Subcutaneous adipose tissue (tissue), 4 donors: Measurements from ENCODE around the gene DCXR. TPM values are rescaled to one million over a fixed set of nuclear protein-coding genes. Genes with fewer than 3 reads are reported as not detected.

Experiments
- total RNA-seq, 4 donors: library from RNA; depleted of rRNA; stranded (reverse); fragments of >200 nt; gene quantifications; one replicate each; pipeline ENCODE4 v1.1.0, GENCODE V29; 2016
- TF ChIP-seq, protein P1 (sequence below): fragments of 450-650 bp; IDR thresholded peaks from one replicate; pipeline ENCODE4 v1.5.1; 2016; ENCODE audit warnings: low read depth, mild to moderate bottlenecking, control low read depth, antibody characterized with exemption, moderate library complexity

Gene DCXR
- total RNA-seq, 4 donors from 2014 or later, result 157 to 383 (median 255) TPM

DNA sequence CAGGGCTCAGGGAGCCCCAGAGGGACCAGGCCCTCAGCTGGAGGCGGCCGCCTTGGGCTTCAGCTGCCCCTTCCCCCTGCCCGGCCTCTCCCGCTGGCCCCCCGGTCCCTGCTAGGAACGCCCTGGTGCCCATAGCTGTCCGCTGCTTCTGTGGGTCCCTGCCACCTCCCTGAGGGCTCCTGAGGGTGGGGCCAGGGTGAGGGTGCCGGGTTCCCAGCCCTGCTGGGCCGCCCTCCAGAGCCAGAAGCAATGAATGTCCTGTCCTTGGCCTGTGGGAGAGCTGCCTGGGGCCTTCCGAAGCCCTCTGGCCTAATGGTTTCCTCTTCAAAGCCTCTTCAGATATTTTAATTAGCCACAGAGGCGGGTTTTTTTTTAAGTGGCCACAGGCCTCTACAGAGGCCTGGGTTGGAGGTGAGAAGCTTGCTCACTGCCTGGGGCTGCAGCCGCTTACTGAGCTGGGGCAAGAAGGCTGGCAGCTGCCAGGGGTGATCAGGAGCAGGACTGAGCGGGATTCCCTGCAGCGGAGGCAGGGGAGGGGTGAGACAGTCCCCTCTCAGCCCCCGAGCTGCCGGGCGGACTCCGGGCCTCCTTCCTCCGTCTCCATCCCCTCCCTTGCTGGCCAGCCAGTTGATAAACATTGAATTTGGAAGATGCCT lies 24.7 kb downstream of the DCXR start:
- TF ChIP-seq, protein P1, sequence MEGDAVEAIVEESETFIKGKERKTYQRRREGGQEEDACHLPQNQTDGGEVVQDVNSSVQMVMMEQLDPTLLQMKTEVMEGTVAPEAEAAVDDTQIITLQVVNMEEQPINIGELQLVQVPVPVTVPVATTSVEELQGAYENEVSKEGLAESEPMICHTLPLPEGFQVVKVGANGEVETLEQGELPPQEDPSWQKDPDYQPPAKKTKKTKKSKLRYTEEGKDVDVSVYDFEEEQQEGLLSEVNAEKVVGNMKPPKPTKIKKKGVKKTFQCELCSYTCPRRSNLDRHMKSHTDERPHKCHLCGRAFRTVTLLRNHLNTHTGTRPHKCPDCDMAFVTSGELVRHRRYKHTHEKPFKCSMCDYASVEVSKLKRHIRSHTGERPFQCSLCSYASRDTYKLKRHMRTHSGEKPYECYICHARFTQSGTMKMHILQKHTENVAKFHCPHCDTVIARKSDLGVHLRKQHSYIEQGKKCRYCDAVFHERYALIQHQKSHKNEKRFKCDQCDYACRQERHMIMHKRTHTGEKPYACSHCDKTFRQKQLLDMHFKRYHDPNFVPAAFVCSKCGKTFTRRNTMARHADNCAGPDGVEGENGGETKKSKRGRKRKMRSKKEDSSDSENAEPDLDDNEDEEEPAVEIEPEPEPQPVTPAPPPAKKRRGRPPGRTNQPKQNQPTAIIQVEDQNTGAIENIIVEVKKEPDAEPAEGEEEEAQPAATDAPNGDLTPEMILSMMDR, result no peak

DNA sequence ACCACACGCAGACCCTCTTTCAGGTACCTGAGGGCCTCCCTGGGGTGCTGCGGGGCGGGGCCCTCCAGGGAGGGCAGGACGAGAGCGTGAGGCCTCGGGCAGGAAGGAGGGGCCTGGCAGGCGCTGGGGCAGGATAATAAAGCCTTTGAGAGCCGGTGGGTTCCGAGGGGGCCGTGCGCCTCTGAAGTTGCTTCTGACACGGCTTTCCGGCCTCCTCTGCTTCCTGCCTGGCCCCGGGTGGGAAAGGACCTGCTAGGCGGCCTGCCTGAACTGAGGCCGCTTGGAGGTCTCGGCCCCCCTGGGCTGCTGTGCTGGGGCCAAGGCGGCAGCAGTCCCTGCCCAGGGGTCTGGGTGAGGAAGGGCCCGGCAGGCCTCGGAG lies 25.2 kb downstream of the DCXR start:
- TF ChIP-seq, protein P1, result no peak

DNA sequence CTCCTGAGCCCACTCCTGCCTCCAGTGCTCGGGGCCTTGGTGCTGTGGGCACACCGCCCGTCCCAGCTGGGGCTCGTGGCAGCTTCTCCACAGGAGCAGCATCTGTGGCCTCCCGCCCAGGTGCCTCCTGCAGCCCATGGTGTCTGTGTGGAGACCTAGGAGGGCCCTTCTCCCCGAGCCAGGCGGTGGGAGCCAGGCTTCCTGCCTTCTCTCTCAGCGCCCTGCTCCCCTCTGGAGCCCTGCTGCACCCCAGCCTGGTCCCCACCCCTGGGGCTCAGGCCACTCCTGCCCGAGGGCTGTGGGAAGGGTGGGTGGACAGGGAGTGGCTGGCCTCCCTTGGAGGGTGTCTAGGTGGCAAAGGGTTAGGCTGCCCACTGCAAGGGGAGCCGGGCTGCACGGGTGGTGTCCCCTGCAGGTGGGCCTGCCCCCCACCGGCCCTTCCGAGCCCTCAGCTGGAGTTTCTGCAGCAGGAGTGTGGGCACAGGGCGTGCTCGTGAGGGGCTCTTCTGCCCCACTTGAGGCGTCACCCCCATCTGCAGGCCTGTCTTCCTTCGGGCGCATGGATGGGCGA lies 25.8 kb downstream of the DCXR start:
- TF ChIP-seq, protein P1, result no peak

DNA sequence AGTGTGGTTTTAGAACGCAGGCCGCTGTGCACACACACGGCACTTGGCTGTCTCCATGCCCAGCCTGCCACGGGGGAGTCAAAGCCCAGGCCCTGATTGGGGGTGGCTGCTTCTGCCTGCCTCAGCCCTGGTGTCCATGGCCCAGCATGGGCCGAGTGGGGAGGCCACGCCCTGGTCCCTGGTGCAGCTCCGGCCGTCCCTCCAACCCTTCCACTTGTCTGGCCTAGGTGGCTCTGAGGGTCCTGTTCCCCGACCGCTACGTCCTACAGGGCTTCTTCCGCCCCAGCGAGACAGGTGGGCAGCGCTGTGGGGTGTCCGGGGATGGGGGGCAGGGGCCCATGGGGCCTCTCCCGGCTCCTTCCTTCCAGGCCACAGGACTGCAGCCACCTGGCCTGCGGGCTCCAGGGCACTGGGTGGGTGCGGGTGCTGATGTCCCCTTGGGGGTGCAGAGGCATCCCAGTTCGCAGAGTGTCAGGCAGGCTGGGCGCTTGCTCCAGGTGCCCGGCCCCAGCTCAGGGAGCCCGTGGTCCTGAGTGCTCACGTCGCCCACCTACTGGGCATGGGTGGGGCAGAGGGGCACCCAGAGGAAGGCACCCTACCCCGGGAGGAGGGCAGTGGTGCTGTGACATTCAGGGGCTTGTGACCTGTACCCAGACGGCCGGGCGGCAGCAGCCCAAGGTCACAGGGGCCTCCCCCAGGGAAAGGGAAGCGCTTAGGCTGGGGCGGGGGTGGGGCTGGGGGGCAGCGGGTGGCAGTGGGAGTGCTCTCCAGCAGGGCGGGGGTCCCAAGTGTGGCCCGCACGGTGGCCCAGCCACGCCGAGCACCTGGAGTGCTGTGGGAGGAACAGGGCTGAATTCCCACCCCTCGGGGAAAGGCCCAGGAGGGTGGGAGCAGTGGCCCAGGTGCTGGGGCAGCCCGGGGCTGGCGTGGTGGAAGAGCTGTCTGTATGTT lies 26.6 kb downstream of the DCXR start:
- TF ChIP-seq, protein P1, result no peak

DNA sequence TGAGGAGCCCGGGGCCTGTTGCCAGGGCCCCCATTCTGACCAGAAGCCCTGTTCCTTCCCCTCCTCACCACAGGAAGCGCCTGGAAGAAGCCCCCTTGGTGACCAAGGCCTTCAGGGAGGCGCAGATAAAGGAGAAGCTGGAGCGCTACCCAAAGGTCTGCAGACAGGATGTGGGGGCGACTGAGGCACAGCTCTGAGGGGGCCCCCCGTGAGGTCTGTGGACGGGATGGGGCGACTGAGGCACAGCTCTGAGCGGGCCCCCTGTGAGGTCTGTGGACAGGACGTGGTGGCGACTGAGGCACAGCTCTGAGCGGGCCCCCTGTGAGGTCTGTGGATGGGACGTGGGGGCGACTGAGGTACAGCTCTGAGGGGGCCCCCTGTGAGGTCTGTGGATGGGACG lies 28.1 kb downstream of the DCXR start:
- TF ChIP-seq, protein P1, result no peak

DNA sequence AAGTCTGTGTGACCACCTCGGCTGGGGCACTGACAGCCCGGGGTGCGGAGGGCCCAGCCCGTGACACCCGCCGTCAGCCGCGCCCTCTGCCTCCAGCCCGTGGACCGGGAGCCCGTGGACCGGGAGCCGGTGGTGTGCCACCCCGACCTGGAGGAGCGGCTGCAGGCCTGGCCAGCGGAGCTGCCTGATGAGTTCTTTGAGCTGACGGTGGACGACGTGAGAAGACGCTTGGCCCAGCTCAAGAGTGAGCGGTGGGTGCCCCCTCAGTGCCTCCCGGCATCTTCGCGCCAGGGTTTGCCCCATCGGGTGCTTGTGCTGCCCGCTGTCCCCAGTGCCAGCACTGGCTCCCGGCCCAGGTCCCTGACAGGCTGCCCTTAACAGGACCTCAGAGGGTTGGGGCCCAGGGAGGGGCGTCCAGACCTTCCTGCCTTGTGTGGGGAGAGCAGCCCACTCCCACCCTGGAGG lies 28.5 kb downstream of the DCXR start:
- TF ChIP-seq, protein P1, result no peak
